HepG2 (cell line): ENCODE data around the gene MRPL10. TPM values are rescaled to one million over a fixed set of nuclear protein-coding genes. Genes with fewer than 3 reads are reported as not detected.

ENCODE experiments used
- ATAC-seq: fragments of 200-7000 bp; cut with Tn5 transposase; 3 replicates; pipeline ENCODE4 v1.9.1; 2020; ENCODE audit warnings: mild to moderate bottlenecking, moderate library complexity
- BruUV-seq: library from RNA; stranded (reverse); fragments of 400-500 nt; replicated peaks from 2 replicates; lab custom pipeline; 2021; lab: Mats Ljungman, UMichigan
- CTCF ChIA-PET: fragments of 300-600 bp; formaldehyde crosslinking; extraction: SDS; loops from one replicate; lab custom pipeline; 2021; ENCODE audit warnings: low total read pairs, inconsistent platforms, low intra/inter-chr PET ratio; lab: Yijun Ruan, JAX
- POLR2A ChIA-PET: fragments of 350-600 bp; sonication (Branson Sonifier 250); formaldehyde crosslinking; loops from one replicate; lab custom pipeline; 2020; ENCODE audit warnings: antibody characterized with exemption, inconsistent platforms; lab: Yijun Ruan, JAX
- DNase-seq: peaks from one replicate; pipeline ENCODE4 v3.0.0-alpha.2; 2015; ENCODE audit warnings: low spot score
- FAIRE-seq: peaks from 3 replicates; lab custom pipeline; 2011; peaks lifted over from hg19 to GRCh38; lab: Jason Lieb, UNC
- H2AFZ ChIP-seq: one replicate; pipeline ENCODE4 v1.6.1; 2011; ENCODE audit warnings: low read length, inconsistent platforms
- H3K27ac ChIP-seq: fragments of 300-600 bp; 3 replicates; pipeline ENCODE4 v1.8.0; 2011; ENCODE audit warnings: mixed run types, mild to moderate bottlenecking, mixed read lengths, low read length, inconsistent platforms; ENCODE audit not compliant: insufficient read depth; ENCODE audit errors: extremely low read length
- H3K27me3 ChIP-seq, 2 experiments: fragments of 200-600 bp in 1 of 2; 2 replicates in 1 of 2; 3 replicates in 1 of 2; pipeline versions ENCODE4 v1.6.0 to v1.8.0; 2011; ENCODE audit warnings: low read length in 2 of 2, mild to moderate bottlenecking in 2 of 2, moderate library complexity in 2 of 2, inconsistent platforms in 1 of 2; ENCODE audit not compliant: insufficient read depth in 2 of 2, control insufficient read depth in 1 of 2
- H3K36me3 ChIP-seq, 2 experiments: fragments of 200-600 bp in 1 of 2; replicated peaks in 1 of 2; 2 replicates in 1 of 2; 3 replicates in 1 of 2; pipeline versions ENCODE4 v1.5.1 to v1.8.0; 2011; ENCODE audit warnings: low read length in 2 of 2, inconsistent platforms in 1 of 2; ENCODE audit not compliant: insufficient read depth in 2 of 2, control insufficient read depth in 1 of 2
- H3K4me1 ChIP-seq: 2 replicates; pipeline ENCODE4 v1.5.1; 2012; ENCODE audit warnings: low read length, inconsistent platforms; ENCODE audit not compliant: insufficient read depth
- H3K4me2 ChIP-seq: 2 replicates; pipeline ENCODE4 v1.6.0; 2011; ENCODE audit warnings: low read depth, low read length, inconsistent platforms
- H3K4me3 ChIP-seq, 3 experiments: fragments of 200-600 bp in 1 of 3; sonication (generic), shearing (Covaris generic) in 1 of 3; replicated peaks in 1 of 3; 2 replicates each; pipeline ENCODE4 v1.5.1; 2011 to 2016; ENCODE audit warnings: low read length in 3 of 3, inconsistent platforms in 2 of 3, low read depth in 2 of 3, mild to moderate bottlenecking in 2 of 3, control low read depth in 1 of 3, mixed read lengths in 1 of 3; ENCODE audit not compliant: insufficient read depth in 1 of 3
- H3K79me2 ChIP-seq: one replicate; pipeline ENCODE4 v1.6.1; 2011; ENCODE audit warnings: low read length, inconsistent platforms; ENCODE audit not compliant: insufficient read depth
- H3K9ac ChIP-seq: 2 replicates; pipeline ENCODE4 v1.6.0; 2011; ENCODE audit warnings: mild to moderate bottlenecking, low read depth, low read length, inconsistent platforms; ENCODE audit not compliant: insufficient read depth
- H3K9me3 ChIP-seq: 2 replicates; pipeline ENCODE4 v1.5.1; 2012; ENCODE audit warnings: mild to moderate bottlenecking, low read length
- H4K20me1 ChIP-seq: 2 replicates; pipeline ENCODE4 v1.6.0; 2011; ENCODE audit warnings: inconsistent platforms, mild to moderate bottlenecking, low read length, moderate library complexity; ENCODE audit not compliant: insufficient read depth
- ATF3 ChIP-seq: sonication (generic); formaldehyde crosslinking; IDR thresholded peaks from 2 replicates; pipeline ENCODE4 v1.4.0; 2020; ENCODE audit warnings: missing genetic modification reagents
- FOXK1 ChIP-seq: sonication (generic); formaldehyde crosslinking; IDR thresholded peaks from 2 replicates; pipeline ENCODE4 v1.4.0; 2020; ENCODE audit warnings: low read depth, missing genetic modification reagents, borderline replicate concordance
- HES4 ChIP-seq: sonication (generic); formaldehyde crosslinking; IDR thresholded peaks from 2 replicates; pipeline ENCODE4 v1.9.0; 2021; ENCODE audit warnings: mild to moderate bottlenecking, missing genetic modification reagents, borderline replicate concordance
- MAFF ChIP-seq: IDR thresholded peaks from 2 replicates; pipeline ENCODE4 v1.6.1; 2011; ENCODE audit warnings: low read depth, low read length, improper control_type of control experiment
- MAX ChIP-seq: IDR thresholded peaks from 2 replicates; pipeline ENCODE4 v1.6.1; 2012; ENCODE audit warnings: inconsistent platforms
- NR2F6 ChIP-seq, 2 experiments: IDR thresholded peaks; 2 replicates each; pipeline ENCODE4 v1.6.1; 2016; ENCODE audit warnings: antibody characterized with exemption in 1 of 2, mild to moderate bottlenecking in 1 of 2
- PCBP1 ChIP-seq: fragments of 200-400 bp; formaldehyde crosslinking; IDR thresholded peaks from 2 replicates; pipeline ENCODE4 v1.6.1; 2017; ENCODE audit warnings: mild to moderate bottlenecking, low read depth, low read length, borderline replicate concordance
- RARA ChIP-seq: IDR thresholded peaks from 2 replicates; pipeline ENCODE4 v1.6.1; 2016; ENCODE audit warnings: missing genetic modification reagents, missing compliant biosample characterization
- TAF1 ChIP-seq: sonication (generic); formaldehyde crosslinking; IDR thresholded peaks from 2 replicates; pipeline ENCODE4 v1.4.0; 2020; ENCODE audit warnings: missing genetic modification reagents
- THYN1 ChIP-seq: sonication (generic); formaldehyde crosslinking; IDR thresholded peaks from 2 replicates; pipeline ENCODE4 v1.8.1; 2023; ENCODE audit warnings: low read depth, mild to moderate bottlenecking, moderate library complexity, missing genetic modification reagents, borderline replicate concordance
- TP53 ChIP-seq: sonication (generic); formaldehyde crosslinking; conservative IDR thresholded peaks from 2 replicates; pipeline ENCODE4 v1.4.0; 2020; ENCODE audit warnings: missing genetic modification reagents
- YEATS2 ChIP-seq: sonication (generic); formaldehyde crosslinking; IDR thresholded peaks from 2 replicates; pipeline ENCODE4 v1.4.0; 2020; ENCODE audit warnings: missing genetic modification reagents, borderline replicate concordance
- YY1 ChIP-seq: IDR thresholded peaks from 2 replicates; pipeline ENCODE4 v1.6.1; 2011; ENCODE audit warnings: low read length, low read depth, moderate library complexity, mild to moderate bottlenecking; ENCODE audit not compliant: insufficient read depth, insufficient replicate concordance
- ZBTB46 ChIP-seq: sonication (generic); formaldehyde crosslinking; IDR thresholded peaks from 2 replicates; pipeline ENCODE4 v1.4.0; 2020; ENCODE audit warnings: mild to moderate bottlenecking, missing genetic modification reagents, borderline replicate concordance
- ZFP41 ChIP-seq: sonication (generic); formaldehyde crosslinking; IDR thresholded peaks from 2 replicates; pipeline ENCODE4 v1.4.0; 2020; ENCODE audit warnings: mild to moderate bottlenecking, missing genetic modification reagents, borderline replicate concordance
- ZNF280D ChIP-seq: sonication (generic); formaldehyde crosslinking; IDR thresholded peaks from 2 replicates; pipeline ENCODE4 v1.5.1; 2020; ENCODE audit warnings: mild to moderate bottlenecking, missing genetic modification reagents
- ZNF333 ChIP-seq: sonication (generic); formaldehyde crosslinking; IDR thresholded peaks from 2 replicates; pipeline ENCODE4 v1.4.0; 2020; ENCODE audit warnings: mild to moderate bottlenecking, missing genetic modification reagents, borderline replicate concordance
- ZNF598 ChIP-seq: sonication (generic); formaldehyde crosslinking; IDR thresholded peaks from 2 replicates; pipeline ENCODE4 v1.5.1; 2020; ENCODE audit warnings: mild to moderate bottlenecking, missing genetic modification reagents, borderline replicate concordance
- ZSCAN21 ChIP-seq: sonication (generic); formaldehyde crosslinking; IDR thresholded peaks from 2 replicates; pipeline ENCODE4 v1.8.0; 2022; ENCODE audit warnings: mild to moderate bottlenecking, missing genetic modification reagents, moderate library complexity, borderline replicate concordance
- WGBS: methylation state at CpG from one replicate; pipeline ENCODE4 v1.1.6; 2017; ENCODE audit warnings: low lambda C conversion rate; 5-methylcytosine and 5-hydroxymethylcytosine counted together
- in situ Hi-C: cut with HindIII; loops from 2 replicates; pipeline ENCODE4 v1.10.0; 2017; ENCODE audit warnings: low pct_unique_long_range_greater_than_20kb; ENCODE audit not compliant: extremely low pct_ligation_motif_present
- intact Hi-C: fragments of 100-400 bp; cut with micrococcal nuclease; formaldehyde crosslinking; loops from one replicate; pipeline ENCODE4 v1.10.0; 2022; ENCODE audit not compliant: unreplicated experiment
- polyA plus RNA-seq, 8 experiments: library from polyadenylated mRNA; depleted of rRNA in 3 of 8; stranded (reverse) in 7 of 8; unstranded in 1 of 8; fragments of >200 nt; fragmentation: Illumina TruSeq in 4 of 8; extraction: Trizol in 4 of 8; gene quantifications; 2 replicates each; pipeline versions ENCODE4 v1.2.1 to v1.2.3, GENCODE V29; 2011 to 2016; ENCODE audit warnings: low read depth in 4 of 8, missing spikeins in 1 of 8, mixed read lengths in 1 of 8; ENCODE audit not compliant: insufficient read depth in 1 of 8
- total RNA-seq, 5 experiments: library from RNA; depleted of rRNA; stranded (reverse); fragments of >200 nt; fragmentation: Illumina TruSeq; extraction: Trizol; gene quantifications; 2 replicates each; pipeline ENCODE4 v1.2.3, GENCODE V29; 2016; ENCODE audit warnings: low read depth in 1 of 5

Gene MRPL10
- total and polyA plus RNA-seq, 2 of the 13 experiments (the other 11 are each of a cell fraction or from before 2014, with no cell fraction given): 56.7 to 149 TPM

- no peak overlapping the region for H3K4me2 ChIP-seq
- peaks cover 6 to 56% of the 10 kb centered on the region in 2 experiments; a peak in 4 of 5 replicates for H3K27me3 ChIP-seq
- H3K79me2 ChIP-seq: no peaks in the 10 kb centered on the region
- H2AFZ ChIP-seq: no peak overlapping the region
- H3K27ac ChIP-seq: no peak overlapping the region
- ATAC-seq: peak; percentile 25; the same call in 2 of the 3 replicates
- H3K36me3 ChIP-seq: no peaks in the 10 kb centered on the region
- no peak overlapping the region for H3K4me3 ChIP-seq
- DNase-seq: no peak
- no TSS peak for BruUV-seq
- FAIRE-seq: no peak
- CTCF ChIA-PET: no interaction called here
- POLR2A ChIA-PET: no interaction called here
- no peak overlapping the region for H3K9ac ChIP-seq
- H3K4me1 ChIP-seq: peaks cover 19% of the 10 kb centered on the region
- H4K20me1 ChIP-seq: no peaks in the 10 kb centered on the region
- intact Hi-C loops (no loop called here), in situ Hi-C loops (no loop called here)
- WGBS: 7% methylated on average over 10 of the region's 10 CpGs
- H3K9me3 ChIP-seq: no peaks in the 10 kb centered on the region
- TF ChIP-seq RARA: peak; percentile 48
- TF ChIP-seq TAF1: no peak
- no peak for TF ChIP-seq ZNF598 (CRISPR knock-in tag)
- TF ChIP-seq ZBTB46 (CRISPR knock-in tag): no peak
- TF ChIP-seq ATF3 (CRISPR knock-in tag): no peak
- peak; percentile 46; the same call in 1 of the 2 replicates for TF ChIP-seq NR2F6 (IDR thresholded peaks at IDR 0.05)
- TF ChIP-seq NR2F6 (CRISPR knock-in tag; IDR thresholded peaks at IDR 0.05): no peak
- TF ChIP-seq MAFF: no peak
- TF ChIP-seq ZSCAN21 (CRISPR knock-in tag): no peak
- TF ChIP-seq HES4 (CRISPR knock-in tag): no peak
- TF ChIP-seq ZFP41: no peak
- no peak for TF ChIP-seq PCBP1
- TF ChIP-seq MAX: no peak
- TF ChIP-seq THYN1: no peak
- TF ChIP-seq TP53 (CRISPR knock-in tag): no peak
- TF ChIP-seq FOXK1 (CRISPR knock-in tag): no peak
- no peak for TF ChIP-seq ZNF333 (CRISPR knock-in tag)
- no peak for TF ChIP-seq YEATS2 (CRISPR knock-in tag)
- TF ChIP-seq ZNF280D (CRISPR knock-in tag): no peak
- TF ChIP-seq YY1: no peak
These were observed 47.1 kb upstream of the MRPL10 start for GRCh38 chr17:47878203-47879027.
